ENCODE data around the gene GPRIN2.
"Not testable (repeated sequence)": the region's sequence is repeated elsewhere in the genome, so short reads cannot be mapped to it uniquely, and the experiment has no call there.

The GPRIN2 gene

GRCh38 chr10:46537309-46537708, 19.1 kb downstream of the GPRIN2 start:
- TF ChIP-seq EZH2 (IDR thresholded peaks at IDR 0.05) (no peak), POLR2AphosphoS5 (IDR thresholded peaks at IDR 0.05; ENCODE audit: borderline replicate concordance, low read depth, low read length) (no peak)
- Histone ChIP-seq H3K9me3 (ENCODE audit: low read depth, low read length) (no peaks in the 10 kb centered on the region), H3K4me3 (no peak overlapping the region), H3K36me3 (ENCODE audit: insufficient read depth, low read length) (no peaks in the 10 kb centered on the region), H3K9ac (ENCODE audit: insufficient read length) (no peak overlapping the region), H3K27ac (no peak overlapping the region)
- DNase-seq (ENCODE audit: low read depth, low spot score) = no peak

GRCh38 chr10:46536781-46537180, 19.7 kb downstream of the GPRIN2 start:
- no peak for DNase-seq (ENCODE audit: low read depth, low spot score)
- no peak overlapping the region for H3K4me3 ChIP-seq
- no peak for TF ChIP-seq EZH2 (IDR thresholded peaks at IDR 0.05)
- TF ChIP-seq POLR2AphosphoS5 (IDR thresholded peaks at IDR 0.05; ENCODE audit: borderline replicate concordance, low read depth, low read length) = no peak
- TF ChIP-seq FOXP2 (optimal IDR thresholded peaks at IDR 0.05; ENCODE audit: control extremely low read depth, extremely low read length, insufficient read depth) = no peak
- no peak overlapping the region for H3K27ac ChIP-seq
- H3K9ac ChIP-seq (ENCODE audit: insufficient read length) = no peak overlapping the region
- H3K9me3 ChIP-seq (ENCODE audit: low read depth, low read length) = no peaks in the 10 kb centered on the region
- no peaks in the 10 kb centered on the region for H3K36me3 ChIP-seq (ENCODE audit: insufficient read depth, low read length)

GRCh38 chr10:46536171-46536570, 20.3 kb downstream of the GPRIN2 start:
- no peak for DNase-seq (ENCODE audit: low read depth, low spot score)
- no peak for TF ChIP-seq POLR2AphosphoS5 (IDR thresholded peaks at IDR 0.05; ENCODE audit: borderline replicate concordance, low read depth, low read length)
- no peak for TF ChIP-seq EZH2 (IDR thresholded peaks at IDR 0.05)
- TF ChIP-seq FOXP2 (optimal IDR thresholded peaks at IDR 0.05; ENCODE audit: control extremely low read depth, extremely low read length, insufficient read depth) = no peak
- no peaks in the 10 kb centered on the region for H3K36me3 ChIP-seq (ENCODE audit: insufficient read depth, low read length)
- H3K4me3 ChIP-seq = no peak overlapping the region
- H3K9me3 ChIP-seq (ENCODE audit: low read depth, low read length) = no peaks in the 10 kb centered on the region
- no peak overlapping the region for H3K27ac ChIP-seq
- no peak overlapping the region for H3K9ac ChIP-seq (ENCODE audit: insufficient read length)

GRCh38 chr10:46534828-46535524, 21.5 kb downstream of the GPRIN2 start:
- no peak overlapping the region for H3K4me3 ChIP-seq
- TF ChIP-seq FOXP2 (optimal IDR thresholded peaks at IDR 0.05; ENCODE audit: control extremely low read depth, extremely low read length, insufficient read depth) (no peak), POLR2AphosphoS5 (IDR thresholded peaks at IDR 0.05; ENCODE audit: borderline replicate concordance, low read depth, low read length) (no peak), EZH2 (IDR thresholded peaks at IDR 0.05) (no peak)
- no peak for DNase-seq (ENCODE audit: low read depth, low spot score)
- H3K27ac ChIP-seq = no peak overlapping the region
- no peaks in the 10 kb centered on the region for H3K36me3 ChIP-seq (ENCODE audit: insufficient read depth, low read length)
- H3K9me3 ChIP-seq (ENCODE audit: low read depth, low read length) = no peaks in the 10 kb centered on the region
- no peak overlapping the region for H3K9ac ChIP-seq (ENCODE audit: insufficient read length)

GRCh38 chr10:46532256-46532655, 24.2 kb downstream of the GPRIN2 start:
- not testable (repeated sequence) for H3K27ac ChIP-seq

GRCh38 chr10:46530249-46531186, 25.9 kb downstream of the GPRIN2 start:
- no peak for TF ChIP-seq EZH2 (IDR thresholded peaks at IDR 0.05)
- TF ChIP-seq POLR2AphosphoS5 (IDR thresholded peaks at IDR 0.05; ENCODE audit: borderline replicate concordance, low read depth, low read length) = no peak
- TF ChIP-seq FOXP2 (optimal IDR thresholded peaks at IDR 0.05; ENCODE audit: control extremely low read depth, extremely low read length, insufficient read depth) = no peak
- H3K36me3 ChIP-seq (ENCODE audit: insufficient read depth, low read length) = no peaks in the 10 kb centered on the region
- H3K9ac ChIP-seq (ENCODE audit: insufficient read length) = no peak overlapping the region
- no peak overlapping the region for H3K4me3 ChIP-seq
- H3K27ac ChIP-seq = no peak overlapping the region
- no peaks in the 10 kb centered on the region for H3K9me3 ChIP-seq (ENCODE audit: low read depth, low read length)
- DNase-seq (ENCODE audit: low read depth, low spot score) = no peak

More at GRCh38 chr10:46532256-46532655, 24.2 kb downstream of the GPRIN2 start:
- not testable (repeated sequence) for H3K9me3 ChIP-seq (ENCODE audit: low read depth, low read length); H3K4me3 ChIP-seq; DNase-seq (ENCODE audit: low read depth, low spot score); H3K9ac ChIP-seq (ENCODE audit: insufficient read length); H3K36me3 ChIP-seq (ENCODE audit: insufficient read depth, low read length)

GRCh38 chr10:46529742-46530141, 26.7 kb downstream of the GPRIN2 start:
- not testable (repeated sequence) for H3K36me3 ChIP-seq (ENCODE audit: insufficient read depth, low read length); H3K9ac ChIP-seq (ENCODE audit: insufficient read length); H3K9me3 ChIP-seq (ENCODE audit: low read depth, low read length); H3K27ac ChIP-seq; H3K4me3 ChIP-seq; DNase-seq (ENCODE audit: low read depth, low spot score)

GRCh38 chr10:46528675-46529615, 27.5 kb downstream of the GPRIN2 start:
- DNase-seq (ENCODE audit: low read depth, low spot score) = no peak
- no peaks in the 10 kb centered on the region for H3K9me3 ChIP-seq (ENCODE audit: low read depth, low read length)
- no peak overlapping the region for H3K4me3 ChIP-seq
- H3K36me3 ChIP-seq (ENCODE audit: insufficient read depth, low read length) = no peaks in the 10 kb centered on the region
- H3K27ac ChIP-seq = no peak overlapping the region
- no peak overlapping the region for H3K9ac ChIP-seq (ENCODE audit: insufficient read length)
- no peak for TF ChIP-seq FOXP2 (optimal IDR thresholded peaks at IDR 0.05; ENCODE audit: control extremely low read depth, extremely low read length, insufficient read depth)
- no peak for TF ChIP-seq POLR2AphosphoS5 (IDR thresholded peaks at IDR 0.05; ENCODE audit: borderline replicate concordance, low read depth, low read length)
- no peak for TF ChIP-seq EZH2 (IDR thresholded peaks at IDR 0.05)

All from SK-N-MC (cell line).